Thyroid gland (tissue), 4 donors: ENCODE measurements around the gene MUL1.

Source experiments
- CTCF ChIP-seq, 6 experiments: fragments of 200-600 bp in 3 of 6; fragments of 450-650 bp in 3 of 6; sonication (generic) in 3 of 6; IDR thresholded peaks; one replicate each; pipeline ENCODE4 v1.5.1; 2016 to 2019; ENCODE audit warnings: antibody characterized with exemption in 6 of 6, mild to moderate bottlenecking in 2 of 6, inconsistent platforms in 1 of 6, moderate library complexity in 1 of 6
- POLR2A ChIP-seq, 2 donors: fragments of 450-650 bp; IDR thresholded peaks; one replicate each; pipeline ENCODE4 v1.6.1; 2017; ENCODE audit warnings: antibody characterized with exemption in 2 of 2, mild to moderate bottlenecking in 2 of 2, moderate library complexity in 1 of 2

DNA sequence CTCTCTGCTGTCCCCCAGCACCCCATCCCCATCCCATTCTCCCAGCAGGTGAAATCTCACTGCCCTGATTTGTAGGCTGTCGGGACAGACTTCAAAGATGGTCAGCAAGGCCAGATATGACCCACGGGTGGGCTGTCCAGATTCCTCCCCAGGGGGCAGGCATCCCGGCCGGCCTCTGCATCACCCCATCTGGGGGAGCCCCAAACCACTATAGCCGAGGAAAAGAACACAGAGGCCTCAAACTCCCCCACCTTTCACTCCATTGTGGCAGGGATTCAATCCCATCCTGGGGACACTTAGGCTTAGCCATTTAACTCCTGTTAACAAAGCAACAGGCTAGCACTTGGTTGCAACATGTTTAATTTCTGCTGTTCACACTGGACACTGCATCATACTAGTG is 8.8 kb downstream of the MUL1 start:
- TF ChIP-seq CTCF (IDR thresholded peaks at IDR 0.05) (no peak), POLR2A (IDR thresholded peaks at IDR 0.05) (no peak)
